SK-N-MC (cell line): ENCODE measurements around the gene PARG.

Experiments used
- EZH2 ChIP-seq: fragments of 200-600 bp; sonication (generic); IDR thresholded peaks from one replicate; pipeline ENCODE4 v1.6.1; 2017; ENCODE audit warnings: antibody characterized with exemption
- POLR2AphosphoS5 ChIP-seq: IDR thresholded peaks from 2 replicates; pipeline ENCODE4 v1.6.1; 2012; ENCODE audit warnings: mild to moderate bottlenecking, low read depth, low read length, borderline replicate concordance

GRCh38 chr10:49837685-49838084 lies 104.1 kb downstream of the PARG start:
- TF ChIP-seq EZH2 = no peak
- TF ChIP-seq POLR2AphosphoS5 = no peak
